Esophagus squamous epithelium (tissue), 5 donors: ENCODE results near the gene PARL. TPM values are rescaled to one million over a fixed set of nuclear protein-coding genes. Genes with fewer than 3 reads are reported as not detected.

ENCODE experiments used
- DNase-seq: peaks from one replicate; lab custom pipeline; 2025; lab: John Stamatoyannopoulos, UW
- H3K27ac ChIP-seq, 4 donors: fragments of 200-600 bp; sonication (generic); one replicate each; pipeline ENCODE4 v1.5.1; 2016 to 2019; ENCODE audit warnings: mild to moderate bottlenecking in 1 of 4
- H3K27me3 ChIP-seq, 4 donors: fragments of 200-600 bp; sonication (generic); 1 replicate in 3 of 4; 2 replicates in 1 of 4; pipeline versions ENCODE4 v1.5.1 to v1.6.0; 2017 to 2021; ENCODE audit warnings: antibody characterized with exemption in 1 of 4
- H3K36me3 ChIP-seq, 3 donors: fragments of 200-600 bp; sonication (generic); one replicate each; pipeline ENCODE4 v1.5.1; 2016 to 2019
- H3K4me1 ChIP-seq, 3 donors: fragments of 200-600 bp; sonication (generic); one replicate each; pipeline ENCODE4 v1.5.1; 2017 to 2019
- H3K4me3 ChIP-seq, 4 donors: fragments of 200-600 bp; sonication (generic); 1 replicate in 3 of 4; 2 replicates in 1 of 4; pipeline ENCODE4 v1.5.1; 2016 to 2019; ENCODE audit warnings: mild to moderate bottlenecking in 2 of 4, moderate library complexity in 1 of 4
- H3K9me3 ChIP-seq, 3 donors: fragments of 200-600 bp; sonication (generic); one replicate each; pipeline ENCODE4 v1.5.1; 2016 to 2019
- POLR2A ChIP-seq, 4 donors: fragments of 450-650 bp; IDR thresholded peaks; one replicate each; pipeline ENCODE4 v1.6.1; 2017; ENCODE audit warnings: antibody characterized with exemption in 4 of 4, mild to moderate bottlenecking in 4 of 4, moderate library complexity in 3 of 4
- WGBS, 2 donors: methylation state at CpG; one replicate each; pipeline ENCODE4 v1.1.5; 2018; 5-methylcytosine and 5-hydroxymethylcytosine counted together
- intact Hi-C: fragments of 100-400 bp; cut with DNase I; formaldehyde crosslinking; loops from one replicate; pipeline ENCODE4 v1.15.0; 2022
- total RNA-seq, 4 donors: library from RNA; depleted of rRNA; stranded (reverse); fragments of >200 nt; gene quantifications; one replicate each; pipeline ENCODE4 v1.1.0, GENCODE V29; 2016
- TF ChIP-seq, protein P1 (sequence below), 6 experiments: fragments of 450-650 bp in 4 of 6; fragments of 200-600 bp in 2 of 6; sonication (generic) in 2 of 6; IDR thresholded peaks; one replicate each; pipeline ENCODE4 v1.5.1; 2016 to 2019; ENCODE audit warnings: antibody characterized with exemption in 6 of 6, mild to moderate bottlenecking in 4 of 6, moderate library complexity in 4 of 6
- donor health status: DM: yes; HTN: yes; CAD: no.

The PARL gene
- total RNA-seq, 4 donors from 2014 or later = 23.3 to 45.0 (median 39.7) TPM

DNA sequence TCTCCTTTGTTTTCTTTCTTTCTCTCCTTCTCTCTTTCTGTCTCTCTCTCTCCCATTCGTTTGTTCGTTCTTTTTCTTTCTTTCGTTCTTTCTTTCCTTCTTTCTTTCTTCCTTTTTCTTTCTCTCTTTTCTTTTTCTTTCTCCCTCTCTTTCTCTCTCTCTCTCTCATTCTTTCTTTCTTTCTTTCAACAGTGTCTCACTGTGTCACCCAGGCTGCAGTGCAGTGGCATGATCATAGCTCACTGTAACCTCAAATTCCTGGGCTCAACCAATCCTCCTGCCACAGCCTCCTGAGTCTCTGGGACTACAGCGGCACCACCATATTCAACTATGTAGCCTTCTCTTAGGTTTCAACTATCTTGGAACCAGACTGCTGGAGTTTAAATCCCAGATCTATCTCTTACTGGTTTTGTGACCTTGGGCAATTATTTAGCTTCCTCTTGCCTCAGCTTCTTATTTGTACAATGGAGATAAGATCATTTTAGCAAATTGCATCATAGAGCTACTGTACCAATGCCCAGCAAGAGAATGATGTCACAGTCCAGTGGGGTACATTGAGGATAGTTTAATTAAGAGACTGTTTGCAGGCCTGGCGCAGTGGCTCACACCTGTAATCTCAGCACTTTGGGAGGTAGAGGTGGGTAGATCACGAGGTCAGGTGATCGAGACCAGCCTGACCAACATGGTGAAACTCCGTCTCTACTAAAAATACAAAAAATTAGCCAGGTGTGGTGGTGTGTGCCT lies 27.3 kb upstream of the PARL start:
- Histone ChIP-seq H3K4me1 (peaks cover 4 to 23% (median 5%) of the 10 kb centered on the region in 3 donors), H3K4me3 (no peak overlapping the region), H3K27ac (no peak overlapping the region), H3K27me3 (no peaks in the 10 kb centered on the region), H3K9me3 (no peaks in the 10 kb centered on the region), H3K36me3 (no peaks in the 10 kb centered on the region)
- TF ChIP-seq POLR2A (IDR thresholded peaks at IDR 0.05) = no peak
- TF ChIP-seq, protein P1, sequence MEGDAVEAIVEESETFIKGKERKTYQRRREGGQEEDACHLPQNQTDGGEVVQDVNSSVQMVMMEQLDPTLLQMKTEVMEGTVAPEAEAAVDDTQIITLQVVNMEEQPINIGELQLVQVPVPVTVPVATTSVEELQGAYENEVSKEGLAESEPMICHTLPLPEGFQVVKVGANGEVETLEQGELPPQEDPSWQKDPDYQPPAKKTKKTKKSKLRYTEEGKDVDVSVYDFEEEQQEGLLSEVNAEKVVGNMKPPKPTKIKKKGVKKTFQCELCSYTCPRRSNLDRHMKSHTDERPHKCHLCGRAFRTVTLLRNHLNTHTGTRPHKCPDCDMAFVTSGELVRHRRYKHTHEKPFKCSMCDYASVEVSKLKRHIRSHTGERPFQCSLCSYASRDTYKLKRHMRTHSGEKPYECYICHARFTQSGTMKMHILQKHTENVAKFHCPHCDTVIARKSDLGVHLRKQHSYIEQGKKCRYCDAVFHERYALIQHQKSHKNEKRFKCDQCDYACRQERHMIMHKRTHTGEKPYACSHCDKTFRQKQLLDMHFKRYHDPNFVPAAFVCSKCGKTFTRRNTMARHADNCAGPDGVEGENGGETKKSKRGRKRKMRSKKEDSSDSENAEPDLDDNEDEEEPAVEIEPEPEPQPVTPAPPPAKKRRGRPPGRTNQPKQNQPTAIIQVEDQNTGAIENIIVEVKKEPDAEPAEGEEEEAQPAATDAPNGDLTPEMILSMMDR (IDR thresholded peaks at IDR 0.05) = no peak
- no peak for DNase-seq
- WGBS, 2 donors = 98% methylated on average over 8 of the region's 8 CpGs
- intact Hi-C loops = no loop called here

DNA sequence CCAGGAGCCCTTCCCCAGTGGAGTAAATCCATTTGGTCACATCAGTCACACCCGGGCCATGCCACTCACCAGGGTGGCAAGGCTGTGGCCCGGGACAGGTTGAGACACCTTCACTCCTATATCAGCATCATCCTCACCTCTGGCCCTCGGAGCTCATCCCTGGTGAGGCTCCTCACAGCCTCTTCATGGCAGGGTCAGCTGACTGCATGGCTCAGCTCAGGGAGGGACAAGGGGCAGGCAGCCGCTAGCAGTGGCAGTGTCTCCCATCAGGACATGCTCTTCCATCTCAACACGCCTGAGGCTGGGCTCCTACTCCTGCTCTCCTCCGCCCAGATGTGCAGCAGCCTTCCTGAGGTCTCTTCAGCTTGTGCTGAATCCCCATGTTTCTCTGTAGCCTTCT lies 26.4 kb upstream of the PARL start:
- intact Hi-C loops = no loop called here
- no peak overlapping the region for H3K27ac ChIP-seq
- no peak overlapping the region for H3K4me3 ChIP-seq
- peaks cover 4 to 21% (median 5%) of the 10 kb centered on the region in 3 donors for H3K4me1 ChIP-seq
- WGBS, 2 donors = 67 to 70% methylated on average over 6 of the region's 6 CpGs
- H3K27me3 ChIP-seq = no peaks in the 10 kb centered on the region
- no peaks in the 10 kb centered on the region for H3K36me3 ChIP-seq
- DNase-seq = no peak
- H3K9me3 ChIP-seq = no peaks in the 10 kb centered on the region
- TF ChIP-seq POLR2A (IDR thresholded peaks at IDR 0.05) = no peak
- TF ChIP-seq, protein P1 (IDR thresholded peaks at IDR 0.05) = no peak

DNA sequence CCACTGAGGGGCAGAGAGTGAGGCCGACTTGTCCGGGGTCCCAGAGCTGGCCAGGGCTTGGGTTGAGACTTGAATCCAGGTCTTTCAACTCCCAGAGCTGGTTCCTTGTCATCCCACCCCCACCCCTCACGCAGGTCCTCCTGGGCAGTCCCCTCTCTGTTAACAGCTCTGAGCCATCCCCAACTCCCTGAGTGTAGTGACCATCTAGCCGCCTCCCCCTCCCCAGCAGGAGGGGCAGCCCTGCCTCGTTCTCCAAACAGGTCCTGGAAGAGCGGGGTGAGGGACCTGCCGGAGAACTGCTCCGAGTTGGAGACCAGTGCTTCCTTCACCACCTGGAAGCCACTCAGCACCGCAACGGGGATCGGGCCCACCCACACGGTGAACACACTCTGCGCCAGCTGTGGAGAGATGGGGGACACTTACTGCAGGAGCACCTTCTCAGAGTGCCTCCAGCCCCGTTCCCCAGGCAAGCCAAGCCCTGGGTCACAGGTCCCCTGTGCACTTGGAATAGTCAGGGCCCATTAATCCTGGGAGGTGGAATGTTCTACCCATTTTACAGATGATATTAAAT lies 24.4 kb upstream of the PARL start:
- Histone ChIP-seq H3K4me3 (no peak overlapping the region), H3K27me3 (peaks cover 0 to 3% (median 0%) of the 10 kb centered on the region in 4 donors), H3K36me3 (no peaks in the 10 kb centered on the region), H3K9me3 (no peaks in the 10 kb centered on the region), H3K27ac (no peak overlapping the region), H3K4me1 (peaks cover 0 to 8% (median 4%) of the 10 kb centered on the region in 3 donors)
- WGBS, 2 donors = 86 to 89% methylated on average over 3 to 6 of the region's 14 CpGs
- DNase-seq = no peak
- intact Hi-C loops = no loop called here
- TF ChIP-seq, protein P1 (IDR thresholded peaks at IDR 0.05) = no peak
- TF ChIP-seq POLR2A (IDR thresholded peaks at IDR 0.05) = no peak

DNA sequence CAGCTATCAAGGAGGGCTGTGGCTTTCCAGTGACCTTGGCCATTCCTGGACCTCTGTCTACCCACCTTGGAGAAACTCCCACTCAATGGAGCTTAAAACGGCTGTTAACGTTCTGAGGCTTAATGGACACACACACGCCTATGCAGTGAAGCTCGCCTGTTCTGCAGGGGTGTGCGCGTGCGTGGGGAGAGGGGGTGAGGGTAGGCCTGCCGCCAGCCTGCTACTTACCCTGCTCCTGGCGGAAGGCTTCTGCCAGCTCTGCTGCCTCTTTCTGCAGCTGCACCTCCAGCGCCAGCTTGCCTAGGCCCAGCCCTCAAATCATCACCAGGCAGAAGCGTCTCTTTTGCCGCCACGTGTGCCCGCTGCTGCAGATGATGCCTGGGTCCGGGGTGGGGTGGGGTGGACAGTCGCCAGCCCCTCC lies 23.2 kb upstream of the PARL start:
- intact Hi-C loops = no loop called here

More for the DNA sequence above, 23.2 kb upstream of the PARL start:
- Histone ChIP-seq H3K4me1 (peaks cover 0 to 1% (median 0%) of the 10 kb centered on the region in 3 donors), H3K27me3 (peaks cover 0 to 7% (median 0%) of the 10 kb centered on the region in 4 donors), H3K4me3 (no peak overlapping the region), H3K36me3 (no peaks in the 10 kb centered on the region), H3K9me3 (no peaks in the 10 kb centered on the region), H3K27ac (no peak overlapping the region)
- WGBS, 2 donors = no CpG with 5 or more reads among the region's 16 CpGs
- TF ChIP-seq POLR2A (IDR thresholded peaks at IDR 0.05) = no peak
- TF ChIP-seq, protein P1 (IDR thresholded peaks at IDR 0.05) = no peak
- no peak for DNase-seq
